ENCODE measurements around the gene KICS2.

Gene KICS2

GRCh38 chr12:64232196-64232595, 10.1 kb upstream of the KICS2 start:
- TF ChIP-seq EZH2 (optimal IDR thresholded peaks at IDR 0.05; ENCODE audit: low read depth, low read length) (no peak), EZH2phosphoT487 (IDR thresholded peaks at IDR 0.05; ENCODE audit: low read length) (no peak), CTCF (IDR thresholded peaks at IDR 0.05; ENCODE audit: low read length) (no peak)
- H3K9me3 ChIP-seq (replicated peaks; ENCODE audit: insufficient read depth, low read length) = no peaks in the 10 kb centered on the region
- H3K4me1 ChIP-seq (ENCODE audit: low read length) = no peaks in the 10 kb centered on the region
- H3K79me2 ChIP-seq (ENCODE audit: low read length) = no peaks in the 10 kb centered on the region
- H3K27ac ChIP-seq (ENCODE audit: low read length) = no peak overlapping the region
- H3K9ac ChIP-seq (ENCODE audit: low read length) = no peak overlapping the region
- H3K27me3 ChIP-seq (replicated peaks; ENCODE audit: insufficient read depth, low read length) = no peaks in the 10 kb centered on the region
- no peak overlapping the region for H2AFZ ChIP-seq (ENCODE audit: low read length)
- no peaks in the 10 kb centered on the region; the same call in 1 of the 2 replicates for H3K9me2 ChIP-seq (replicated peaks; ENCODE audit: insufficient read depth, low read length)
- H3K4me3 ChIP-seq (ENCODE audit: low read length) = no peak overlapping the region
- H4K20me1 ChIP-seq (ENCODE audit: insufficient read depth, low read length) = no peaks in the 10 kb centered on the region
- DNase-seq = no peak
- H3K36me3 ChIP-seq (replicated peaks; ENCODE audit: insufficient read depth, low read length) = no peaks in the 10 kb centered on the region
- H3F3A ChIP-seq (ENCODE audit: insufficient read depth, low read length) = no peaks in the 10 kb centered on the region
- H3K4me2 ChIP-seq (ENCODE audit: low read depth, low read length) = no peak overlapping the region

- no peaks in the 10 kb centered on the region for H3K27me3 ChIP-seq (replicated peaks; ENCODE audit: insufficient read depth, low read length)
- H3K27ac ChIP-seq (ENCODE audit: low read length) = no peak overlapping the region
- TF ChIP-seq EZH2phosphoT487 (IDR thresholded peaks at IDR 0.05; ENCODE audit: low read length) = no peak
- TF ChIP-seq EZH2 (optimal IDR thresholded peaks at IDR 0.05; ENCODE audit: low read depth, low read length) = no peak
- TF ChIP-seq CTCF (IDR thresholded peaks at IDR 0.05; ENCODE audit: low read length) = no peak
- no peaks in the 10 kb centered on the region for H3K36me3 ChIP-seq (replicated peaks; ENCODE audit: insufficient read depth, low read length)
- no peaks in the 10 kb centered on the region for H3K79me2 ChIP-seq (ENCODE audit: low read length)
- H3K4me3 ChIP-seq (ENCODE audit: low read length) = no peak overlapping the region
- H4K20me1 ChIP-seq (ENCODE audit: insufficient read depth, low read length) = no peaks in the 10 kb centered on the region
- no peaks in the 10 kb centered on the region for H3K9me3 ChIP-seq (replicated peaks; ENCODE audit: insufficient read depth, low read length)
- H3K9ac ChIP-seq (ENCODE audit: low read length) = no peak overlapping the region
- no peak overlapping the region for H3K4me2 ChIP-seq (ENCODE audit: low read depth, low read length)
- H2AFZ ChIP-seq (ENCODE audit: low read length) = no peak overlapping the region
- no peaks in the 10 kb centered on the region; the same call in 1 of the 2 replicates for H3K9me2 ChIP-seq (replicated peaks; ENCODE audit: insufficient read depth, low read length)
- no peaks in the 10 kb centered on the region for H3K4me1 ChIP-seq (ENCODE audit: low read length)
- no peaks in the 10 kb centered on the region for H3F3A ChIP-seq (ENCODE audit: insufficient read depth, low read length)
- no peak for DNase-seq
These were observed 7.7 kb upstream of the KICS2 start for GRCh38 chr12:64229796-64230195.

- Histone ChIP-seq H3K4me3 (ENCODE audit: low read length) (no peak overlapping the region), H3K4me1 (ENCODE audit: low read length) (no peaks in the 10 kb centered on the region), H3K79me2 (ENCODE audit: low read length) (no peaks in the 10 kb centered on the region), H3K9me3 (replicated peaks; ENCODE audit: insufficient read depth, low read length) (no peaks in the 10 kb centered on the region), H2AFZ (ENCODE audit: low read length) (no peak overlapping the region), H3K27ac (ENCODE audit: low read length) (no peak overlapping the region), H3F3A (ENCODE audit: insufficient read depth, low read length) (no peaks in the 10 kb centered on the region), H3K4me2 (ENCODE audit: low read depth, low read length) (no peak overlapping the region), H3K9me2 (replicated peaks; ENCODE audit: insufficient read depth, low read length) (no peaks in the 10 kb centered on the region; the same call in 1 of the 2 replicates), H3K27me3 (replicated peaks; ENCODE audit: insufficient read depth, low read length) (no peaks in the 10 kb centered on the region), H3K36me3 (replicated peaks; ENCODE audit: insufficient read depth, low read length) (no peaks in the 10 kb centered on the region), H4K20me1 (ENCODE audit: insufficient read depth, low read length) (no peaks in the 10 kb centered on the region), H3K9ac (ENCODE audit: low read length) (no peak overlapping the region)
- TF ChIP-seq EZH2phosphoT487 (IDR thresholded peaks at IDR 0.05; ENCODE audit: low read length) (no peak), EZH2 (optimal IDR thresholded peaks at IDR 0.05; ENCODE audit: low read depth, low read length) (no peak), CTCF (IDR thresholded peaks at IDR 0.05; ENCODE audit: low read length) (no peak)
- DNase-seq = no peak
These were observed 7.1 kb upstream of the KICS2 start for GRCh38 chr12:64229240-64229639.
